Thoracic aorta (tissue), 2 donors: ENCODE data around the gene SGMS2. TPM values are rescaled to one million over a fixed set of nuclear protein-coding genes. Genes with fewer than 3 reads are reported as not detected.

Experiments used
- ATAC-seq: fragments of 150-250 bp; one replicate; pipeline ENCODE4 v1.8.0; 2017; ENCODE audit warnings: low read depth; ENCODE audit not compliant: insufficient number of reproducible peaks, low FRiP score
- DNase-seq: peaks from one replicate; pipeline ENCODE4 v3.0.0-alpha.2; 2020; ENCODE audit warnings: low spot score
- H3K27ac ChIP-seq, 2 donors: fragments of 200-600 bp; sonication (generic); 1 replicate in 1 of 2; 2 replicates in 1 of 2; pipeline ENCODE4 v1.5.1; 2016; ENCODE audit warnings: mild to moderate bottlenecking in 2 of 2, moderate library complexity in 2 of 2
- H3K27me3 ChIP-seq: fragments of 200-600 bp; sonication (generic); replicated peaks from 2 replicates; pipeline ENCODE4 v1.6.0; 2016; ENCODE audit warnings: mild to moderate bottlenecking; ENCODE audit not compliant: insufficient read depth
- H3K36me3 ChIP-seq: fragments of 200-600 bp; sonication (generic); one replicate; pipeline ENCODE4 v1.5.1; 2016
- H3K4me1 ChIP-seq, 2 donors: fragments of 200-600 bp; sonication (generic); 1 replicate in 1 of 2; 2 replicates in 1 of 2; pipeline versions ENCODE4 v1.5.1 to v1.6.0; 2016; ENCODE audit warnings: low read depth in 2 of 2, mild to moderate bottlenecking in 1 of 2; ENCODE audit not compliant: control insufficient read depth in 1 of 2
- H3K4me3 ChIP-seq: fragments of 200-600 bp; sonication (generic); 2 replicates; pipeline ENCODE4 v1.5.1; 2016; ENCODE audit warnings: mild to moderate bottlenecking
- H3K9me3 ChIP-seq: fragments of 200-600 bp; sonication (generic); 2 replicates; pipeline ENCODE4 v1.5.1; 2016
- CTCF ChIP-seq: fragments of 200-600 bp; sonication (generic); IDR thresholded peaks from one replicate; pipeline ENCODE4 v1.5.1; 2019; ENCODE audit warnings: antibody characterized with exemption
- total RNA-seq, 2 donors: library from RNA; depleted of rRNA; stranded (reverse); fragments of >200 nt; gene quantifications; one replicate each; pipeline versions ENCODE4 v1.1.0 to v1.2.3, GENCODE V29; 2016

Gene SGMS2
- total RNA-seq, 2 donors from 2014 or later, result 119 to 231 TPM

- Histone ChIP-seq H3K36me3 (no peaks in the 10 kb centered on the region), H3K27ac (no peak overlapping the region)
- DNase-seq, result no peak
Measured at GRCh38 chr4:107906458-107907100, 81.8 kb downstream of the SGMS2 start.

GRCh38 chr4:107908377-107908776 lies 83.6 kb downstream of the SGMS2 start:
- Histone ChIP-seq H3K36me3 (no peaks in the 10 kb centered on the region), H3K4me1 (no peaks in the 10 kb centered on the region), H3K9me3 (no peaks in the 10 kb centered on the region), H3K27ac (no peak overlapping the region), H3K27me3 (no peaks in the 10 kb centered on the region), H3K4me3 (no peak overlapping the region)
- no peak for TF ChIP-seq CTCF
- ATAC-seq (no peak), DNase-seq (no peak)

More at GRCh38 chr4:107906458-107907100, 81.8 kb downstream of the SGMS2 start:
- Histone ChIP-seq H3K9me3 (no peaks in the 10 kb centered on the region), H3K4me3 (no peak overlapping the region), H3K4me1 (no peaks in the 10 kb centered on the region), H3K27me3 (no peaks in the 10 kb centered on the region)
- ATAC-seq, result no peak
- no peak for TF ChIP-seq CTCF

GRCh38 chr4:107913283-107913899 lies 88.7 kb downstream of the SGMS2 start:
- Histone ChIP-seq H3K27ac (no peak overlapping the region), H3K36me3 (no peaks in the 10 kb centered on the region)
- peak; percentile 4 for DNase-seq

GRCh38 chr4:107915220-107915619 lies 90.5 kb downstream of the SGMS2 start:
- Histone ChIP-seq H3K27me3 (no peaks in the 10 kb centered on the region), H3K27ac (no peak overlapping the region), H3K4me1 (no peaks in the 10 kb centered on the region), H3K9me3 (peaks cover 4% of the 10 kb centered on the region), H3K4me3 (no peak overlapping the region), H3K36me3 (no peaks in the 10 kb centered on the region)
- no peak for TF ChIP-seq CTCF
- DNase-seq (no peak), ATAC-seq (no peak)

More at GRCh38 chr4:107913283-107913899, 88.7 kb downstream of the SGMS2 start:
- Histone ChIP-seq H3K9me3 (no peaks in the 10 kb centered on the region), H3K4me1 (no peaks in the 10 kb centered on the region), H3K4me3 (no peak overlapping the region), H3K27me3 (no peaks in the 10 kb centered on the region)
- no peak for ATAC-seq
- TF ChIP-seq CTCF, result peak; percentile 78

- TF ChIP-seq CTCF, result no peak
- no peaks in the 10 kb centered on the region for H3K4me1 ChIP-seq
- H3K27me3 ChIP-seq, result no peaks in the 10 kb centered on the region
- ATAC-seq, result no peak
- H3K27ac ChIP-seq, result no peak overlapping the region
- H3K9me3 ChIP-seq, result peaks cover 8% of the 10 kb centered on the region
- H3K36me3 ChIP-seq, result no peaks in the 10 kb centered on the region
- no peak for DNase-seq
- H3K4me3 ChIP-seq, result no peak overlapping the region
Measured at GRCh38 chr4:107916623-107917022, 91.9 kb downstream of the SGMS2 start.
